SK-N-MC (cell line): ENCODE measurements around the gene ERAL1.

Experiments used
- DNase-seq: peaks from one replicate; pipeline ENCODE4 v3.0.0-alpha.2; 2011; ENCODE audit warnings: low read depth, low spot score
- H3K27ac ChIP-seq: fragments of 200-600 bp; sonication (generic); 2 replicates; pipeline ENCODE4 v1.5.1; 2016; ENCODE audit warnings: mixed run types
- H3K36me3 ChIP-seq: fragments of 200-600 bp; sonication (generic); 2 replicates; pipeline ENCODE4 v1.6.1; 2017; ENCODE audit warnings: antibody characterized with exemption, low read length, mixed read lengths; ENCODE audit not compliant: insufficient read depth
- H3K4me3 ChIP-seq: fragments of 200-600 bp; sonication (generic); 2 replicates; pipeline ENCODE4 v1.5.1; 2016
- H3K9ac ChIP-seq: fragments of 200-600 bp; sonication (generic); 2 replicates; pipeline ENCODE4 v1.8.0; 2017; ENCODE audit warnings: mixed run types, mixed read lengths; ENCODE audit not compliant: insufficient read length
- H3K9me3 ChIP-seq: fragments of 200-600 bp; sonication (generic); 2 replicates; pipeline ENCODE4 v1.6.1; 2017; ENCODE audit warnings: low read depth, mild to moderate bottlenecking, antibody characterized with exemption, low read length, moderate library complexity, mixed read lengths
- EZH2 ChIP-seq: fragments of 200-600 bp; sonication (generic); IDR thresholded peaks from one replicate; pipeline ENCODE4 v1.6.1; 2017; ENCODE audit warnings: antibody characterized with exemption
- FOXP2 ChIP-seq: optimal IDR thresholded peaks from 2 replicates; pipeline ENCODE3; 2011; ENCODE audit warnings: mild to moderate bottlenecking, moderate library complexity; ENCODE audit not compliant: insufficient read depth; ENCODE audit errors: extremely low read length, control extremely low read depth
- POLR2AphosphoS5 ChIP-seq: IDR thresholded peaks from 2 replicates; pipeline ENCODE4 v1.6.1; 2012; ENCODE audit warnings: mild to moderate bottlenecking, low read depth, low read length, borderline replicate concordance

The ERAL1 gene

DNA sequence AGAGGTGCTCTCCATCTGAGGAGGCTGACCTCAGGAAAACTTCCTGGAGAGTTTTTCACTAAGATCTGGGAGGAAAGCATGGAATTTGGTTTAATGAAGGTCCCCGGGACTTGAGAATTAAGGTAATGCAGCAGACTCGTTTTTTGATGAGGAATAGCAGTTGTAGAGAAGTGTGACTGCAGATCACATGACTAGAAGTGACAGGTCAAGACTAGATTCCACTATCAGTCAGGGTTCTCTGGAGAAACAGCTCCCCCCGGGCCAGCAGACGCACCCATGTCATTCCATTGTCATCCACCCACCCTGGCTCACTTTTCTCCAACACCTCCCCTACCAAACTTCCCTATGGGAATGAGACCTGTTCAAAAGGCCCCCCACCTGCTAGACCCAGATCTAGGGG lies 50.0 kb downstream of the ERAL1 start:
- Histone ChIP-seq H3K27ac (peak overlapping the region; percentile 30; the same call in 1 of the 2 replicates), H3K9ac (no peak overlapping the region), H3K9me3 (no peaks in the 10 kb centered on the region), H3K4me3 (no peak overlapping the region), H3K36me3 (peaks cover 48% of the 10 kb centered on the region)
- DNase-seq, result no peak
- no peak for TF ChIP-seq FOXP2
- TF ChIP-seq POLR2AphosphoS5, result no peak
- TF ChIP-seq EZH2, result no peak

DNA sequence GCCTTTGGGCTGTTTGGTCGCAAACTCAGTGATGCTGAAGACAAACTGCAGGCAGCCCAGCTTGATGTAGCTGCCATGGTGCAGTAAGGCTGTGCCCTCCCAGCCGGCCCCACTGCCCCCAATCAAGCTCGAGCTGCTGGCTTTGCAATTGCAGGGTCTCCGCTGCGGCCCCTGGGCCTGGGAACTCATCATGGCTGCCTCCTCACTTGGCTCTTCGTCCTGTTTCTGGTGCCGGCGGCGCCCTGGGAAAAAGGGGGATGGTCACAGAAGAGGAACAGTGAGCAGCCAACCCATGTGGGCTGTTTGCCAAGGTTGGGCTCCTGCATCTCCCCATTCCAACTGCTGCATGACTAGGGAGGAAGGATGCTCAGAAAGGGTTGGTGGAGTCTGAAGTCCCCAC lies 51.5 kb downstream of the ERAL1 start:
- Histone ChIP-seq H3K27ac (0 out of 2 replicates have a peak overlapping the region, but pooled peaks have one; percentile 39), H3K36me3 (peaks cover 54% of the 10 kb centered on the region), H3K4me3 (no peak overlapping the region), H3K9ac (no peak overlapping the region), H3K9me3 (no peaks in the 10 kb centered on the region)
- no peak for DNase-seq
- TF ChIP-seq FOXP2 (no peak), EZH2 (no peak), POLR2AphosphoS5 (no peak)

DNA sequence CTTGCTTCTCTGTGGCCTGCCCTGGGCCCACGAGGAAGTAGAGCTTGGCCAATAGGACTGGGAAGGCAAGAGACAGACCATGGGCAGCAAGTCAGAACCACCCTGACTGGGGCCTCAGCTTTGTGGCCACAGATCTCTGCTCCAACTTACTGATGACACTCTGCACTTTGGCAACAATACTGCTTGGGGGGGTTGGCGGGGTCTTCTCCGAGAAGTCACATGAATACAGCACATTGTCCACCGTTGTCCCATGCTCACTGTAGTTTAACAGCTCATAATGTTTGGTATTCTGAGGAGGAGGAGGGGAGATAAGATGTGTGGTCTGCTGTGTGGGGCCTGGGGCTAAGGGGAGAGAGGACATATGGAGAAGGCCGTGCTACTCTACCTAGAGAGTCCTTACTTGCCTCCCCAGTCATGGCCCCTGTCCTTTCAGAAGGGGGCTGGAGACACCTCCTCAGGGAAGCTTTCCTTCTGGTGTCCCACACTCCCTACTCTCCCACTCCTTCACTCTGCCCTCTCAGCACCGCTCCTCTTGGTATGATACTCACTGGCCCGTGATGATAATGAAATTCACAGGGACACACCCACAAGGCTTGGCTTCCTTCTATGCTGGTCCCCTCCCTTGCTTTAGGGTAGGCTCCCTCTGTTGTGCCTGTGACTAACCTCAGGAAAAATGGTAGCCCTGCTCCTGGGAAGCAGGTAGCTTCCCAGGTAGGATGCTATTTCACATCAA lies 52.1 kb downstream of the ERAL1 start:
- Histone ChIP-seq H3K36me3 (peaks cover 58% of the 10 kb centered on the region), H3K27ac (no peak overlapping the region)

DNA sequence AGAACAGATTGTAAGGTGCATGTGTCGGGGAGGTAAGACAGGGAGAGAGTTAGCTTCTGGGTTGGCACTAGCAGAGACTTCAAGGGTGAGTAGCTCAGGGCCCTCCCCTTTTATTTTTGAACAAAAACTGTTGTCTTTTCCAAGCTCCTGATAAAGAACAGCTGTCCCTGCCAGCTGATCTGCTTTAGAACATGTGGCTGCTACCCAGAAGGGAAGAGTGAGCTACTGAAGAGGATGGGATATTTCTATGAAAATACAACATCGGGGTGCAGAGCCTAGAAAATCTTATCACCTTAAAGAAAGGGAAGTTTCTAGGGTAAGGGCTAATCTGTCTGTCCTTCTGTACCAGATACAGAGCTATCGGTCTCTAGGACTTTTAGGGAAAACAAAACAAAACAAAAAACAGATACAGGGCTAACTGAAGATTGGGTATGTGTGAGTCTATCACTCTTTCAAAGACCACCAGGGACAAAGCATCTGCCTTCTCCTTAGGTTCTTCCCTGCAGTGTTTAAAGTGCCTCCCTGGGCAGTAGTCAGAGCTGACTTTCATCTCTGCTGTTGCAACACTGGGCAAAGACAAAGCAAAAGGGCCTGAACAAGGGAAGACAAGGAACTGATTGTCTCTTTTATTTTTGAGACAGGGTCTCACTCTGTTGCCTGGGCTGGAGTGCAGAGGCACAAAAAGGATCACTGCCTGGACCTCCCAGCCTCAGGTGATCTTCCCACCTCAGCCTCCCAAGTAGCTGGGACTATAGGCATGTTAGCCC lies 53.1 kb downstream of the ERAL1 start:
- H3K9me3 ChIP-seq, result no peaks in the 10 kb centered on the region
- H3K9ac ChIP-seq, result no peak overlapping the region
- no peak for DNase-seq
- H3K27ac ChIP-seq, result peak overlapping the region; percentile 54
- no peak for TF ChIP-seq EZH2
- TF ChIP-seq POLR2AphosphoS5, result no peak
- TF ChIP-seq FOXP2, result no peak
- no peak overlapping the region for H3K4me3 ChIP-seq
- peaks cover 69% of the 10 kb centered on the region for H3K36me3 ChIP-seq

More for the DNA sequence above, 52.1 kb downstream of the ERAL1 start:
- Histone ChIP-seq H3K9me3 (no peaks in the 10 kb centered on the region), H3K9ac (no peak overlapping the region), H3K4me3 (no peak overlapping the region)
- no peak for DNase-seq
- no peak; the same call in 1 of the 2 replicates for TF ChIP-seq POLR2AphosphoS5

- DNase-seq, result no peak
- Histone ChIP-seq H3K27ac (no peak overlapping the region), H3K9me3 (no peaks in the 10 kb centered on the region), H3K36me3 (peaks cover 77% of the 10 kb centered on the region), H3K9ac (no peak overlapping the region), H3K4me3 (no peak overlapping the region)
- TF ChIP-seq FOXP2 (no peak), POLR2AphosphoS5 (no peak), EZH2 (no peak)
Measured at GRCh38 chr17:28908640-28909167, 53.9 kb downstream of the ERAL1 start.

GRCh38 chr17:28910534-28910933 lies 55.7 kb downstream of the ERAL1 start:
- Histone ChIP-seq H3K9me3 (no peaks in the 10 kb centered on the region), H3K36me3 (peaks cover 93% of the 10 kb centered on the region), H3K27ac (no peak overlapping the region), H3K9ac (no peak overlapping the region), H3K4me3 (no peak overlapping the region)
- TF ChIP-seq EZH2, result no peak
- TF ChIP-seq FOXP2, result no peak
- TF ChIP-seq POLR2AphosphoS5, result no peak
- DNase-seq, result no peak
